ENCODE results near the gene ZP1. TPM values are rescaled to one million over a fixed set of nuclear protein-coding genes. Genes with fewer than 3 reads are reported as not detected.

The ZP1 gene
- total RNA-seq, 2 experiments from 2014 or later: 0.20 TPM; not detected in 1

GRCh38 chr11:60913793-60914632 is 46.7 kb downstream of the ZP1 start, which contains the start of gene TMEM109:
Gene TMEM109, plus strand, starts transcription at chr11:60914158. Its CDS starts 5,536 bp downstream, at chr11:60919694.
- H3K27ac Mint-ChIP-seq: peak within 1 kb of the TSS; percentile 92
- TF ChIP-seq, protein P1, sequence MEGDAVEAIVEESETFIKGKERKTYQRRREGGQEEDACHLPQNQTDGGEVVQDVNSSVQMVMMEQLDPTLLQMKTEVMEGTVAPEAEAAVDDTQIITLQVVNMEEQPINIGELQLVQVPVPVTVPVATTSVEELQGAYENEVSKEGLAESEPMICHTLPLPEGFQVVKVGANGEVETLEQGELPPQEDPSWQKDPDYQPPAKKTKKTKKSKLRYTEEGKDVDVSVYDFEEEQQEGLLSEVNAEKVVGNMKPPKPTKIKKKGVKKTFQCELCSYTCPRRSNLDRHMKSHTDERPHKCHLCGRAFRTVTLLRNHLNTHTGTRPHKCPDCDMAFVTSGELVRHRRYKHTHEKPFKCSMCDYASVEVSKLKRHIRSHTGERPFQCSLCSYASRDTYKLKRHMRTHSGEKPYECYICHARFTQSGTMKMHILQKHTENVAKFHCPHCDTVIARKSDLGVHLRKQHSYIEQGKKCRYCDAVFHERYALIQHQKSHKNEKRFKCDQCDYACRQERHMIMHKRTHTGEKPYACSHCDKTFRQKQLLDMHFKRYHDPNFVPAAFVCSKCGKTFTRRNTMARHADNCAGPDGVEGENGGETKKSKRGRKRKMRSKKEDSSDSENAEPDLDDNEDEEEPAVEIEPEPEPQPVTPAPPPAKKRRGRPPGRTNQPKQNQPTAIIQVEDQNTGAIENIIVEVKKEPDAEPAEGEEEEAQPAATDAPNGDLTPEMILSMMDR (IDR thresholded peaks at IDR 0.05): no peak
- DNase-seq (peak; percentile 80 to 95 (median 85)), ATAC-seq (ENCODE audit: poor library complexity) (peak; percentile 67)
- Histone ChIP-seq H3K4me1 (ENCODE audit: insufficient read depth, low read length) (peaks cover 68% of the 10 kb centered on the region), H3K27me3 (ENCODE audit: control insufficient read depth in 1 of 2, insufficient read depth in 2 of 2, low read length in 2 of 2) (no peaks in the 10 kb centered on the region), H3K27ac (ENCODE audit: low read depth in 1 of 2, low read length in 2 of 2) (peak within 1 kb of the TSS; percentile 97 to 98), H3K9me3 (ENCODE audit: control insufficient read depth in 1 of 2, insufficient read depth in 1 of 2, low read length in 2 of 2) (no peaks in the 10 kb centered on the region), H3K4me3 (ENCODE audit: low read length) (peak within 1 kb of the TSS; percentile 95), H3K36me3 (ENCODE audit: insufficient read depth, low read length) (peaks cover 10% of the 10 kb centered on the region)
- H3K9me3 Mint-ChIP-seq: no peaks in the 10 kb centered on the region
- peak within 1 kb of the TSS; percentile 98 for H3K4me3 Mint-ChIP-seq
- CTCF ChIA-PET: interaction anchor here (1.5 to 3.6 kb wide), 6 partner anchors 8 to 131 kb away, joined by 3 to 30 read pairs (median 10); partner anchors contain the start of genes CD6 and PRPF19
- intact Hi-C loops (cut with DNase I, micrococcal nuclease): loop anchor here (1.0 to 5.0 kb wide), 3 partner anchors 8 to 418 kb away; partner anchors contain the start of genes PRPF19 (in 2 of the 2), DDB1 (in 1 of the 2) and TKFC (in 1 of the 2)
- peaks cover 24% of the 10 kb centered on the region for H3K36me3 Mint-ChIP-seq (ENCODE audit: low read depth)
- H3K27me3 Mint-ChIP-seq: no peaks in the 10 kb centered on the region
- peaks cover 65% of the 10 kb centered on the region for H3K4me1 Mint-ChIP-seq (ENCODE audit: low read depth)
- POLR2A ChIA-PET: interaction anchor here (0.7 to 4.7 kb wide), 24 partner anchors 8 to 516 kb away, joined by 3 to 43 read pairs (median 4); partner anchors contain the start of genes CCDC86, CPSF7, CYB561A3 and PRPF19

DNA sequence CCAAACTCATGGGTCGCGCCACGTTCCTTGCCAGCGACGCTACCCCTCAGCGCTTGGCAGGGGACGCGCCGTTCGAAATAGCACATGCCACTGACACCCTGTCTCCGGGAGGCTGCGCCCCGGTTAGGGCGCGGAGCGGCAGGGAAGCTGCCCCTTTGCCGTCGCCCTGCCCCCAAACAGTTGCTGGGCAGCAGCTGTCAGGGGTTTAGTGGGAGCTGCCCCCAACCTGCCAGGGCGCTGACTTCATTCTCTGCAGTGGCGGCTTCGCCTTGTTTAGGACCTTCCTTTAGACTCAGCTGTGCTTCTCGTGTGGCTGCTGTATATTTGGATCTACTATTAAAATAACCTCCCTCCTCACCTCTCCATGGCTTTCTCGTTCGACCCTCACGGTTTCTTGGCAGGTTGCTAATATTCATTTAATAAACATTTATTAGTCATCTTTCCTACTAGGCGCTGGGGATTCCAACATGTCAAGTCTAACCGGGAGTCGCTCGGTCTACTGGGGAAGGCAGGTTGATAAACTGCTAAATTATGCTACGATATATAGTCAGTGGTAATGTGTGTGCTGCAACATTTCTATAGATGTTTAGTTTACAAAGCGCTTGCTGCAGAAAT is 47.4 kb downstream of the ZP1 start:
- CTCF ChIA-PET: interaction anchor here (1.2 to 3.6 kb wide), 15 partner anchors 9 to 246 kb away, joined by 3 to 30 read pairs (median 5); partner anchors contain the start of genes CD6, PRPF19, SLC15A3 and TMEM132A
- peaks cover 70% of the 10 kb centered on the region for H3K4me1 ChIP-seq (ENCODE audit: insufficient read depth, low read length)

More for the DNA sequence above, 47.4 kb downstream of the ZP1 start:
- Mint-ChIP-seq H3K9me3 (no peaks in the 10 kb centered on the region), H3K36me3 (ENCODE audit: low read depth) (peaks cover 31% of the 10 kb centered on the region), H3K4me1 (ENCODE audit: low read depth) (peaks cover 65% of the 10 kb centered on the region), H3K27ac (peak overlapping the region; percentile 92), H3K4me3 (peak overlapping the region; percentile 96), H3K27me3 (no peaks in the 10 kb centered on the region)
- POLR2A ChIA-PET: interaction anchor here (0.9 to 4.7 kb wide), 15 partner anchors 9 to 515 kb away, joined by 3 to 43 read pairs (median 4); partner anchors contain the start of genes CCDC86, CPSF7, CYB561A3 and PRPF19
- Histone ChIP-seq H3K9me3 (ENCODE audit: control insufficient read depth in 1 of 2, insufficient read depth in 1 of 2, low read length in 2 of 2) (no peaks in the 10 kb centered on the region), H3K4me3 (ENCODE audit: low read length) (peak overlapping the region; percentile 95), H3K36me3 (ENCODE audit: insufficient read depth, low read length) (peaks cover 14% of the 10 kb centered on the region), H3K27me3 (ENCODE audit: control insufficient read depth in 1 of 2, insufficient read depth in 2 of 2, low read length in 2 of 2) (no peaks in the 10 kb centered on the region), H3K27ac (ENCODE audit: low read depth in 1 of 2, low read length in 2 of 2) (peak overlapping the region; percentile 97 to 98)
- peak; percentile 12 for ATAC-seq (ENCODE audit: poor library complexity)
- TF ChIP-seq, protein P1 (IDR thresholded peaks at IDR 0.05): no peak
- intact Hi-C loops (cut with DNase I, micrococcal nuclease): loop anchor here (1.0 to 5.0 kb wide), 4 partner anchors 8 to 418 kb away; partner anchors contain the start of genes PRPF19 (in 2 of the 2), DDB1 (in 1 of the 2), SLC15A3 (in 1 of the 2) and TKFC (in 1 of the 2)
- DNase-seq: peak in 7 of 14 experiments; percentile 11 to 67 (median 35)

All from CD4-positive, alpha-beta T cell (primary cell).